Mesothelial cell of epicardium (in vitro differentiated cells): ENCODE measurements around the gene ADAMTS17. TPM values are rescaled to one million over a fixed set of nuclear protein-coding genes. Genes with fewer than 3 reads are reported as not detected.
"Not testable (repeated sequence)": the region's sequence is repeated elsewhere in the genome, so short reads cannot be mapped to it uniquely, and the experiment has no call there.

Experiments
- DNase-seq, 2 experiments: peaks; one replicate each; pipeline ENCODE4 v3.0.0; 2021; ENCODE audit warnings: low spot score in 2 of 2; ENCODE audit not compliant: unreplicated experiment in 2 of 2
- H3K27ac Mint-ChIP-seq: 2 replicates; pipeline ENCODE4 v1.8.0; 2021; ENCODE audit warnings: mixed read lengths
- H3K27me3 Mint-ChIP-seq: 2 replicates; pipeline ENCODE4 v1.8.0; 2021; ENCODE audit warnings: low read depth, mixed read lengths
- H3K36me3 Mint-ChIP-seq: 2 replicates; pipeline ENCODE4 v1.8.0; 2021; ENCODE audit warnings: mixed read lengths
- H3K4me1 Mint-ChIP-seq: 2 replicates; pipeline ENCODE4 v1.8.0; 2021; ENCODE audit warnings: mixed read lengths
- H3K4me3 Mint-ChIP-seq: 2 replicates; pipeline ENCODE4 v1.8.0; 2021; ENCODE audit warnings: mild to moderate bottlenecking, moderate library complexity, mixed read lengths
- H3K9me3 Mint-ChIP-seq: 2 replicates; pipeline ENCODE4 v1.8.0; 2021; ENCODE audit warnings: mixed read lengths
- CTCF ChIP-seq: fragments of 200-600 bp; sonication (generic); IDR thresholded peaks from one replicate; pipeline ENCODE4 v1.5.0; 2021; ENCODE audit warnings: antibody characterized with exemption; ENCODE audit not compliant: unreplicated experiment
- total RNA-seq: library from RNA; stranded (reverse); gene quantifications from 3 replicates; pipeline ENCODE4 v1.2.1, GENCODE V29; 2021

ADAMTS17 gene
- total RNA-seq, 1 donor from 2014 or later, result 39.4 TPM

DNA sequence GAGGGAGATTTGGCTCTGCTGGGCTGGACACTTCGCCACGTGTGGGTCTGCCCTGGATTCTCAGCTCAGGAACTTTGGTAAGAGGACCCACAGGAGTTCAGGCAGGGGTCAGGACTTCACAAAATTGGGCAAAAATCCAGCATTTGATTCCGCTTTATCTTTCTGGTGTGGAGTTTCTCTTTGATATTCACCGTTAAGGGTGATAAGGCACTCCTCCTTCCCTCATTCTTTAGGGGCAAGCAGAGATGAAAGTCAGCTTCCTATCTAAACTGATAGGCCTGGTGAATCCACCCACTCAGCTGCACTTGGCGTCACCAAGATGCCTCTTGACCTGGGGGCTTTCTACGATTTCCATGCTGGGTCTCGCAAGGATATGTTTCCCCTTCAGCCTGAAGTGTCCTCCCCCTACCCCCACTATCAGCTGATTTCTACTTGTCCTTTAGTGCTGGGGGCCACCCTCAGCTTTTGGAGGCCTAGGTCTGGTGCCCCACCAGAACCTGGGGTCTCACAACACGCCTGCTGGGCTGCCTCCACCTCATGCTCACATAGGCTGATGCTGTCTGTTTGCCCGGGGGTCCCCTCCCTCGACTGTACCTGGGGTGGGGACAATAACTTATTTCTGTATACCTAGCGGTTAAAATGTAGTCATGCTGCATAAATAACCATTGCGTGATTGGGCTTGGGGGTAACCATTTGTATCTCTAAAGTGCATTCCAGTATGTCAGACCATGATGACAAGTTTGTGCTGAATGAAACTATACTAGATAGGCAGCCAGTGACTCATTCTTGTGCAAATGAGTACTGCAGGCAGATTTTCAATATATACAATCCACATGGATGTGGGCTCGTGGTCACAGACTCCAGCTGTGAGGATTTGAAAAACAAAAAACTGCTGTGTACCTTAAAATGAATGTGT is 248.3 kb downstream of the ADAMTS17 start:
- Mint-ChIP-seq H3K27ac (peak overlapping the region; percentile 95), H3K9me3 (no peaks in the 10 kb centered on the region), H3K4me3 (no peak overlapping the region), H3K36me3 (peaks cover 10% of the 10 kb centered on the region), H3K27me3 (no peaks in the 10 kb centered on the region), H3K4me1 (peaks cover 58% of the 10 kb centered on the region)
- no peak for DNase-seq
- no peak for TF ChIP-seq CTCF

DNA sequence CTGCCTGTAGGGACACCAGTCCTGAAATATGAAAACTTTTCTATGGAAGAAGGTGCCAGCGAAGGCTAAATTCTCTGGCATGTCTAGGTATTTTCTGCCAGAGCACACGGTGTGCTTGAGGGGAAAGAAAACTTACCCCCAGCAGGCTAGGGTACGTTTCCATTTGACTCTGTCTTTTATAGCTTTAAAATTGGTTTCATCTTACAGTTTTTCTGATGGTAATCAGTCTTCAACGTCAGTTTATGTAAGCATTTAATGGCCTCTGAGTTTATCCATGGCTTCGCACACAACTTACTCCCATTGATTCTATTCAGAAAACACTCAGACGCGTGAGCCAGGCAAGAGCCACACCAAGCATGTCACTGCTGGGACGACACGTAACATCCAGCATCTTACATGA is 249.7 kb downstream of the ADAMTS17 start:
- no peaks in the 10 kb centered on the region for H3K27me3 Mint-ChIP-seq
- no peak for TF ChIP-seq CTCF
- DNase-seq, result no peak

GRCh38 chr15:100090411-100090810 is 251.4 kb downstream of the ADAMTS17 start:
- H3K36me3 Mint-ChIP-seq, result peaks cover 27% of the 10 kb centered on the region
- H3K27me3 Mint-ChIP-seq, result no peaks in the 10 kb centered on the region
- H3K4me3 Mint-ChIP-seq, result no peak overlapping the region
- H3K4me1 Mint-ChIP-seq, result peaks cover 43% of the 10 kb centered on the region
- H3K27ac Mint-ChIP-seq, result no peak overlapping the region
- peaks cover 13% of the 10 kb centered on the region for H3K9me3 Mint-ChIP-seq
- TF ChIP-seq CTCF, result no peak
- no peak for DNase-seq

More for the DNA sequence above, 249.7 kb downstream of the ADAMTS17 start:
- H3K4me3 Mint-ChIP-seq, result no peak overlapping the region
- H3K27ac Mint-ChIP-seq, result peak overlapping the region; percentile 95
- H3K36me3 Mint-ChIP-seq, result peaks cover 19% of the 10 kb centered on the region
- peaks cover 55% of the 10 kb centered on the region for H3K4me1 Mint-ChIP-seq
- H3K9me3 Mint-ChIP-seq, result peaks cover 1% of the 10 kb centered on the region

DNA sequence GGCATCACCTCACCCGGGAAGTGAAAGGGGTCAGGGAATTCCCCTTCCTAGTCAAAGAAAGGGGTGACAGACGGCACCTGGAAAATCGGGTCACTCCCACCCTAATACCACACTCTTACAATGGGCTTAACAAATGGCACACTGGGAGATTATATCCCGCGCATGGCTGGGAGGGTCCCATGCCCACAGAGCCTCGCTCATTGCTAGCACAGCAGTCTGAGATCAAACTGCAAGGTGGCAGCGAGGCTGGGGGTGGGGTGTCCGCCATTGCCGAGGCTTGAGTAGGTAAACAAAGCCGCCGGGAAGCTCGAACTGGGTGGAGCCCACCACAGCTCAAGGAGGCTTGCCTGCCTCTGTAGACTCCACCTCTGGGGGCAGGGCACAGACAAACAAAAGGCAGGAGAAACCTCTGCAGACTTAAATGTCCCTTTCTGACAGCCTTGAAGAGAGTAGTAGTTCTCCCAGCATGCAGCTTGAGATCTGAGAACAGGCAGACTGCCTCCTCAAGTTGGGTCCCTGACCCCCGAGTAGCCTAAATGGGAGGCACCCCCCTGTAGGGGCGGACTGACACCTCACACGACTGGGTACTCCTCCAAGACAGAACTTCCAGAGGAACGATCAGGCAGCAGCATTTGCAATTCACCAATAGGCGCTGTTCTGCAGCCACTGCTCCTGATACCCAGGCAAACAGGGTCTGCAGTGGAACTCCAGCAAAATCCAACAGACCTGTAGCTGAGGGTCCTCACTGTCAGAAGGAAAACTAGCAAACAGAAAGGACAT is 257.5 kb downstream of the ADAMTS17 start:
- not testable (repeated sequence) for H3K4me3 Mint-ChIP-seq, H3K27ac Mint-ChIP-seq, DNase-seq, H3K4me1 Mint-ChIP-seq, H3K27me3 Mint-ChIP-seq
- H3K36me3 Mint-ChIP-seq, result peaks cover 60% of the 10 kb centered on the region
- H3K9me3 Mint-ChIP-seq, result peaks cover 31% of the 10 kb centered on the region

DNA sequence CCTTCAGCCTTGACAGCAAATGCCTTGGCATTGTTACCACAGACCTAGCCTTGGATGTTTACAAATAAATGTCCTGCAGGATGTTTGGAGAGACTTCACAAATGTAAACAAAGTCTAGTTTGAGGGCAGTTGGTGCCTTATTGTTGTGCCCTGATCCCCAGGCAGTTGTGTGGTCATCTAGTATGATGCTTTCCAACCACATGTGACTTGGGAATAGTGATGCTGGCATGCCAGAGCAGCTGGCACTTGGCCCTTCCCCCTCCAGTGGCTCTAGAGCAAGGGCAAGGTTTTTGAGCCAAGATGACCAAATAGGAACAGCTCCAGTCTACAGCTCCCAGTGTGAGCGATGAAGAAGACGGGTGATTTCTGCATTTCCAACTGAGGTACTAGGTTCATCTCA is 258.2 kb downstream of the ADAMTS17 start:
- TF ChIP-seq CTCF, result no peak
- H3K27me3 Mint-ChIP-seq, result no peaks in the 10 kb centered on the region
- H3K4me1 Mint-ChIP-seq, result no peaks in the 10 kb centered on the region
- peaks cover 63% of the 10 kb centered on the region for H3K36me3 Mint-ChIP-seq
- H3K9me3 Mint-ChIP-seq, result peaks cover 33% of the 10 kb centered on the region
- DNase-seq, result no peak
- H3K27ac Mint-ChIP-seq, result no peak overlapping the region
- no peak overlapping the region for H3K4me3 Mint-ChIP-seq
